ENCODE measurements around the gene DIPK1B.

The DIPK1B gene

DNA sequence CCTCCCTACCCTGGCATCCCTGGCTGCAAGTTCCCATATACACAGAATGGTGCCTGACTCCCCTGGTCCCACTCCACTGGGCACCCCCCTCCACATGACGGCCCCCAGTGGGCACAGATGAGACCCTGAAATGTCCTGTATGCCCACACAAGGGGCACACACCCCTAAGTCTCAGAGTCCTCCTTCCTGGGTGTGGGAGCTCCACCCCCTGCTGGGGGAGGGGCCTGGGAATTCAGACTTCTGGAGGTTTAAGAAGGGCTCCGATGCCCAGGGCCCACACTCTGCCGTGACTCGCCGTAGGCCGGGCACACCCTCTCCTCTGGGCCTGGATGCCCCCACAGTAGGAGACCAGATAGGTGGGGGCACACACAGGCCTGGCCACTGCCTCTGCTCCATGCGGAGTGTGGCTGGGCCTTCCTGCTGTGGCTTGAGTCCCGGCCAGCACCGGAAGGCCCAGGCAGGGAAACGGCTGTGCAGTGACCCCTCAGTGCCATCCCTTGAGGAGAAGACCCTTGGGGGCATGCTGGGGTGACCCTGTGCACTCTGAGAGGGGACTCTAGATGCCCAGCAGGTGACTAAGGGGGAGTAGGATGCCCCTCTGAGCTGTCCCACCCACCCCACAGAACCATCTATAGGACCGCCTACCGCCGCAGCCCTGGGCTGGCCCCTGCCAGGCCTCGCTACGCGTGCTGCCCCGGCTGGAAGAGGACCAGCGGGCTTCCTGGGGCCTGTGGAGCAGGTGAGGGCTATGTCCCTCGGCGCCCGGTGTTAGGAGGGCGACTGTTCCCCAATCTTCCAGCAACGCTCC, 43.2 kb upstream of the DIPK1B start:
- Histone ChIP-seq H3K4me3 (ENCODE audit: low read depth, low read length) (no peak overlapping the region), H3K36me3 (ENCODE audit: control insufficient read depth in 2 of 2, insufficient read depth in 1 of 2, low read length in 2 of 2) (peaks cover 0 to 3% of the 10 kb centered on the region in 2 experiments; a peak in 1 of 3 replicates), H3K9me3 (ENCODE audit: control insufficient read depth, insufficient read depth, low read depth, low read length) (no peaks in the 10 kb centered on the region), H3K4me1 (ENCODE audit: control insufficient read depth, insufficient read depth, low read length) (no peaks in the 10 kb centered on the region), H3K27ac (ENCODE audit: extremely low read depth, low read depth, low read length) (no peak overlapping the region)
- ChIA-PET POLR2A (interaction anchor here (1.3 to 1.9 kb wide), 2 partner anchors 13 to 18 kb away, joined by 3 to 5 read pairs; partner anchors contain the start of gene AGPAT2), CTCF (interaction anchor here (1.1 kb wide), 1 partner anchor 229 kb away, joined by 3 read pairs; no protein-coding TSS in a partner anchor)
- TF ChIP-seq, protein P1, sequence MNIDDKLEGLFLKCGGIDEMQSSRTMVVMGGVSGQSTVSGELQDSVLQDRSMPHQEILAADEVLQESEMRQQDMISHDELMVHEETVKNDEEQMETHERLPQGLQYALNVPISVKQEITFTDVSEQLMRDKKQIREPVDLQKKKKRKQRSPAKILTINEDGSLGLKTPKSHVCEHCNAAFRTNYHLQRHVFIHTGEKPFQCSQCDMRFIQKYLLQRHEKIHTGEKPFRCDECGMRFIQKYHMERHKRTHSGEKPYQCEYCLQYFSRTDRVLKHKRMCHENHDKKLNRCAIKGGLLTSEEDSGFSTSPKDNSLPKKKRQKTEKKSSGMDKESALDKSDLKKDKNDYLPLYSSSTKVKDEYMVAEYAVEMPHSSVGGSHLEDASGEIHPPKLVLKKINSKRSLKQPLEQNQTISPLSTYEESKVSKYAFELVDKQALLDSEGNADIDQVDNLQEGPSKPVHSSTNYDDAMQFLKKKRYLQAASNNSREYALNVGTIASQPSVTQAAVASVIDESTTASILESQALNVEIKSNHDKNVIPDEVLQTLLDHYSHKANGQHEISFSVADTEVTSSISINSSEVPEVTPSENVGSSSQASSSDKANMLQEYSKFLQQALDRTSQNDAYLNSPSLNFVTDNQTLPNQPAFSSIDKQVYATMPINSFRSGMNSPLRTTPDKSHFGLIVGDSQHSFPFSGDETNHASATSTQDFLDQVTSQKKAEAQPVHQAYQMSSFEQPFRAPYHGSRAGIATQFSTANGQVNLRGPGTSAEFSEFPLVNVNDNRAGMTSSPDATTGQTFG (tag by site-specific recombination; IDR thresholded peaks at IDR 0.05; ENCODE audit: borderline replicate concordance) = no peak
- TF ChIP-seq ZNF266 (tag by site-specific recombination; IDR thresholded peaks at IDR 0.05; ENCODE audit: low read depth) (no peak), YY1 (tag by site-specific recombination; IDR thresholded peaks at IDR 0.05) (no peak), ZFP69B (tag by site-specific recombination; IDR thresholded peaks at IDR 0.05) (peak; percentile 56; the same call in 1 of the 2 replicates), ZNF184 (tag by site-specific recombination; IDR thresholded peaks at IDR 0.05) (no peak), SCRT1 (tag by site-specific recombination; IDR thresholded peaks at IDR 0.05; ENCODE audit: borderline replicate concordance) (no peak), GLI4 (tag by site-specific recombination; IDR thresholded peaks at IDR 0.05) (no peak), ZNF558 (tag by site-specific recombination; IDR thresholded peaks at IDR 0.05) (no peak), ZNF214 (tag by site-specific recombination; IDR thresholded peaks at IDR 0.05; ENCODE audit: borderline replicate concordance) (no peak), ZNF239 (tag by site-specific recombination; IDR thresholded peaks at IDR 0.05) (no peak), ZXDB (tag by site-specific recombination; IDR thresholded peaks at IDR 0.05) (no peak), KLF7 (tag by site-specific recombination; IDR thresholded peaks at IDR 0.05; ENCODE audit: borderline replicate concordance) (no peak), ZFP3 (tag by site-specific recombination; IDR thresholded peaks at IDR 0.05; ENCODE audit: low read depth) (no peak), ZNF169 (tag by site-specific recombination; IDR thresholded peaks at IDR 0.05) (no peak), ZNF2 (tag by site-specific recombination; IDR thresholded peaks at IDR 0.05) (no peak), OSR2 (tag by site-specific recombination; IDR thresholded peaks at IDR 0.05) (no peak), ZNF544 (tag by site-specific recombination; IDR thresholded peaks at IDR 0.05) (no peak), ZNF48 (tag by site-specific recombination; IDR thresholded peaks at IDR 0.05) (no peak), ZEB2 (tag by site-specific recombination; IDR thresholded peaks at IDR 0.05) (no peak), GLIS2 (tag by site-specific recombination; IDR thresholded peaks at IDR 0.05) (peak; percentile 49; the same call in 1 of the 2 replicates), ZNF768 (tag by site-specific recombination; IDR thresholded peaks at IDR 0.05) (no peak), REPIN1 (tag by site-specific recombination; IDR thresholded peaks at IDR 0.05; ENCODE audit: low read depth) (no peak), SALL2 (tag by site-specific recombination; IDR thresholded peaks at IDR 0.05; ENCODE audit: borderline replicate concordance) (no peak), ZIC2 (tag by site-specific recombination; IDR thresholded peaks at IDR 0.05) (peak; percentile 70), ZNF391 (tag by site-specific recombination; IDR thresholded peaks at IDR 0.05; ENCODE audit: borderline replicate concordance, low read depth) (no peak), SP3 (tag by site-specific recombination; IDR thresholded peaks at IDR 0.05) (peak; percentile 53; the same call in 1 of the 2 replicates)
- TF ChIP-seq, protein P2, sequence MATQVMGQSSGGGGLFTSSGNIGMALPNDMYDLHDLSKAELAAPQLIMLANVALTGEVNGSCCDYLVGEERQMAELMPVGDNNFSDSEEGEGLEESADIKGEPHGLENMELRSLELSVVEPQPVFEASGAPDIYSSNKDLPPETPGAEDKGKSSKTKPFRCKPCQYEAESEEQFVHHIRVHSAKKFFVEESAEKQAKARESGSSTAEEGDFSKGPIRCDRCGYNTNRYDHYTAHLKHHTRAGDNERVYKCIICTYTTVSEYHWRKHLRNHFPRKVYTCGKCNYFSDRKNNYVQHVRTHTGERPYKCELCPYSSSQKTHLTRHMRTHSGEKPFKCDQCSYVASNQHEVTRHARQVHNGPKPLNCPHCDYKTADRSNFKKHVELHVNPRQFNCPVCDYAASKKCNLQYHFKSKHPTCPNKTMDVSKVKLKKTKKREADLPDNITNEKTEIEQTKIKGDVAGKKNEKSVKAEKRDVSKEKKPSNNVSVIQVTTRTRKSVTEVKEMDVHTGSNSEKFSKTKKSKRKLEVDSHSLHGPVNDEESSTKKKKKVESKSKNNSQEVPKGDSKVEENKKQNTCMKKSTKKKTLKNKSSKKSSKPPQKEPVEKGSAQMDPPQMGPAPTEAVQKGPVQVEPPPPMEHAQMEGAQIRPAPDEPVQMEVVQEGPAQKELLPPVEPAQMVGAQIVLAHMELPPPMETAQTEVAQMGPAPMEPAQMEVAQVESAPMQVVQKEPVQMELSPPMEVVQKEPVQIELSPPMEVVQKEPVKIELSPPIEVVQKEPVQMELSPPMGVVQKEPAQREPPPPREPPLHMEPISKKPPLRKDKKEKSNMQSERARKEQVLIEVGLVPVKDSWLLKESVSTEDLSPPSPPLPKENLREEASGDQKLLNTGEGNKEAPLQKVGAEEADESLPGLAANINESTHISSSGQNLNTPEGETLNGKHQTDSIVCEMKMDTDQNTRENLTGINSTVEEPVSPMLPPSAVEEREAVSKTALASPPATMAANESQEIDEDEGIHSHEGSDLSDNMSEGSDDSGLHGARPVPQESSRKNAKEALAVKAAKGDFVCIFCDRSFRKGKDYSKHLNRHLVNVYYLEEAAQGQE (tag by site-specific recombination; IDR thresholded peaks at IDR 0.05) = no peak
- TF ChIP-seq, protein P3, sequence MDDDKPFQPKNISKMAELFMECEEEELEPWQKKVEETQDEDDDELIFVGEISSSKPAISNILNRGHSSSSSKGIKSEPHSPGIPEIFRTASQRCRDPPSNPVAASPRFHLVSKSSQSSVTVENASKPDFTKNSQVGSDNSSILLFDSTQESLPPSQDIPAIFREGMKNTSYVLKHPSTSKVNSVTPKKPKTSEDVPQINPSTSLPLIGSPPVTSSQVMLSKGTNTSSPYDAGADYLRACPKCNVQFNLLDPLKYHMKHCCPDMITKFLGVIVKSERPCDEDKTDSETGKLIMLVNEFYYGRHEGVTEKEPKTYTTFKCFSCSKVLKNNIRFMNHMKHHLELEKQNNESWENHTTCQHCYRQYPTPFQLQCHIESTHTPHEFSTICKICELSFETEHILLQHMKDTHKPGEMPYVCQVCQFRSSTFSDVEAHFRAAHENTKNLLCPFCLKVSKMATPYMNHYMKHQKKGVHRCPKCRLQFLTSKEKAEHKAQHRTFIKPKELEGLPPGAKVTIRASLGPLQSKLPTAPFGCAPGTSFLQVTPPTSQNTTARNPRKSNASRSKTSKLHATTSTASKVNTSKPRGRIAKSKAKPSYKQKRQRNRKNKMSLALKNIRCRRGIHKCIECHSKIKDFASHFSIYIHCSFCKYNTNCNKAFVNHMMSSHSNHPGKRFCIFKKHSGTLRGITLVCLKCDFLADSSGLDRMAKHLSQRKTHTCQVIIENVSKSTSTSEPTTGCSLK (tag by site-specific recombination; IDR thresholded peaks at IDR 0.05) = no peak
- TF ChIP-seq, protein P4, sequence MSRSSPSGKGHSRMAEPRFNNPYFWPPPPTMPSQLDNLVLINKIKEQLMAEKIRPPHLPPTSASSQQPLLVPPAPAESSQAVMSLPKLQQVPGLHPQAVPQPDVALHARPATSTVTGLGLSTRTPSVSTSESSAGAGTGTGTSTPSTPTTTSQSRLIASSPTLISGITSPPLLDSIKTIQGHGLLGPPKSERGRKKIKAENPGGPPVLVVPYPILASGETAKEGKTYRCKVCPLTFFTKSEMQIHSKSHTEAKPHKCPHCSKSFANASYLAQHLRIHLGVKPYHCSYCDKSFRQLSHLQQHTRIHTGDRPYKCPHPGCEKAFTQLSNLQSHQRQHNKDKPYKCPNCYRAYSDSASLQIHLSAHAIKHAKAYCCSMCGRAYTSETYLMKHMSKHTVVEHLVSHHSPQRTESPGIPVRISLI (tag by site-specific recombination; IDR thresholded peaks at IDR 0.05) = no peak

All from HEK293 (cell line).